ENCODE results near the gene PACSIN3.

- TF ChIP-seq POLR2A (IDR thresholded peaks at IDR 0.05; ENCODE audit: low read length) (no peak), GATA1 (IDR thresholded peaks at IDR 0.05; ENCODE audit: low read depth, low read length) (no peak)
These were observed 3.9 kb downstream of the PACSIN3 start for GRCh38 chr11:47182380-47182779.

Data from erythroblast (primary cell).